ENCODE results near the gene PVR. TPM values are rescaled to one million over a fixed set of nuclear protein-coding genes. Genes with fewer than 3 reads are reported as not detected.

PVR gene
- polyA plus RNA-seq, 1 donor from 2014 or later: 19.1 TPM

DNA sequence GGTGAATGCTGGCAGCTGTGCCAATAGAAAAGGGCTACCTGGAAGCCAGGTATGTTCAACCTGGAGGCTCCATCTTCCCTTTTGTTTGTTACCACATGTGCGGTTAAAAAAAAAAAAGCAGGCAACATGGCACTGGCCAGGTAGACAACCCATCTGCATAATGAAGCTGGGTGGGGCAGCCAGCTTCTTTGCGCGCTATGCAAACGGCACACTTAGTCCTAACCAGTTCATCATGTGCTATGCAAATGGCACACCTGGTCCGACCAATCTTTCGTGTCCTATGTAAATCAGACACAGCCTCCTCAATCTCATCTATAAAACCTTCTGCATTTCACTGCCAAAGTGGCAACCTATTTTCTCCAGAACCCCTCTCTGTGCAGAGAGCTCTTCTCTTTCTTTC lies 41.6 kb upstream of the PVR start:
- H3K9ac ChIP-seq (ENCODE audit: low read length): no peak overlapping the region
- H4K20me1 ChIP-seq (ENCODE audit: insufficient read depth): no peaks in the 10 kb centered on the region
- H3K4me3 ChIP-seq (ENCODE audit: low read length): no peak overlapping the region
- H3K79me2 ChIP-seq (replicated peaks; ENCODE audit: insufficient read depth, low read length): no peaks in the 10 kb centered on the region
- no peak overlapping the region for H3K27ac ChIP-seq (ENCODE audit: low read length)
- TF ChIP-seq REST (IDR thresholded peaks at IDR 0.05; ENCODE audit: borderline replicate concordance): no peak
- TF ChIP-seq, protein P1, sequence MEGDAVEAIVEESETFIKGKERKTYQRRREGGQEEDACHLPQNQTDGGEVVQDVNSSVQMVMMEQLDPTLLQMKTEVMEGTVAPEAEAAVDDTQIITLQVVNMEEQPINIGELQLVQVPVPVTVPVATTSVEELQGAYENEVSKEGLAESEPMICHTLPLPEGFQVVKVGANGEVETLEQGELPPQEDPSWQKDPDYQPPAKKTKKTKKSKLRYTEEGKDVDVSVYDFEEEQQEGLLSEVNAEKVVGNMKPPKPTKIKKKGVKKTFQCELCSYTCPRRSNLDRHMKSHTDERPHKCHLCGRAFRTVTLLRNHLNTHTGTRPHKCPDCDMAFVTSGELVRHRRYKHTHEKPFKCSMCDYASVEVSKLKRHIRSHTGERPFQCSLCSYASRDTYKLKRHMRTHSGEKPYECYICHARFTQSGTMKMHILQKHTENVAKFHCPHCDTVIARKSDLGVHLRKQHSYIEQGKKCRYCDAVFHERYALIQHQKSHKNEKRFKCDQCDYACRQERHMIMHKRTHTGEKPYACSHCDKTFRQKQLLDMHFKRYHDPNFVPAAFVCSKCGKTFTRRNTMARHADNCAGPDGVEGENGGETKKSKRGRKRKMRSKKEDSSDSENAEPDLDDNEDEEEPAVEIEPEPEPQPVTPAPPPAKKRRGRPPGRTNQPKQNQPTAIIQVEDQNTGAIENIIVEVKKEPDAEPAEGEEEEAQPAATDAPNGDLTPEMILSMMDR (IDR thresholded peaks at IDR 0.05; ENCODE audit: poor library complexity, severe bottlenecking): no peak
- no peak for TF ChIP-seq SMC3 (conservative IDR thresholded peaks at IDR 0.05; ENCODE audit: poor library complexity)
- no peak for TF ChIP-seq MXI1 (conservative IDR thresholded peaks at IDR 0.05; ENCODE audit: poor library complexity, severe bottlenecking)
- no peak for TF ChIP-seq TAF1 (IDR thresholded peaks at IDR 0.05; ENCODE audit: low read depth)
- TF ChIP-seq RAD21 (conservative IDR thresholded peaks at IDR 0.05): no peak
- TF ChIP-seq POLR2AphosphoS5 (IDR thresholded peaks at IDR 0.05): no peak
- no peak for TF ChIP-seq EP300 (conservative IDR thresholded peaks at IDR 0.05; ENCODE audit: poor library complexity, severe bottlenecking)
- no peak for TF ChIP-seq EZH2 (IDR thresholded peaks at IDR 0.05; ENCODE audit: borderline replicate concordance, insufficient read depth, low read length, poor library complexity, severe bottlenecking)
- H3F3A ChIP-seq (ENCODE audit: insufficient read depth, low read length, poor library complexity, severe bottlenecking): no peaks in the 10 kb centered on the region
- H3K9me3 ChIP-seq (ENCODE audit: low read length): no peaks in the 10 kb centered on the region
- H2AFZ ChIP-seq (ENCODE audit: low read depth, low read length): no peak overlapping the region
- no peak overlapping the region for H3K4me2 ChIP-seq (ENCODE audit: low read length)
- H3K9me2 ChIP-seq (ENCODE audit: insufficient read depth, low read length): no peaks in the 10 kb centered on the region
- H3K27me3 ChIP-seq (ENCODE audit: insufficient read depth, low read depth, low read length): no peaks in the 10 kb centered on the region
- no peaks in the 10 kb centered on the region for H3K36me3 ChIP-seq (ENCODE audit: insufficient read depth, low read length)

DNA sequence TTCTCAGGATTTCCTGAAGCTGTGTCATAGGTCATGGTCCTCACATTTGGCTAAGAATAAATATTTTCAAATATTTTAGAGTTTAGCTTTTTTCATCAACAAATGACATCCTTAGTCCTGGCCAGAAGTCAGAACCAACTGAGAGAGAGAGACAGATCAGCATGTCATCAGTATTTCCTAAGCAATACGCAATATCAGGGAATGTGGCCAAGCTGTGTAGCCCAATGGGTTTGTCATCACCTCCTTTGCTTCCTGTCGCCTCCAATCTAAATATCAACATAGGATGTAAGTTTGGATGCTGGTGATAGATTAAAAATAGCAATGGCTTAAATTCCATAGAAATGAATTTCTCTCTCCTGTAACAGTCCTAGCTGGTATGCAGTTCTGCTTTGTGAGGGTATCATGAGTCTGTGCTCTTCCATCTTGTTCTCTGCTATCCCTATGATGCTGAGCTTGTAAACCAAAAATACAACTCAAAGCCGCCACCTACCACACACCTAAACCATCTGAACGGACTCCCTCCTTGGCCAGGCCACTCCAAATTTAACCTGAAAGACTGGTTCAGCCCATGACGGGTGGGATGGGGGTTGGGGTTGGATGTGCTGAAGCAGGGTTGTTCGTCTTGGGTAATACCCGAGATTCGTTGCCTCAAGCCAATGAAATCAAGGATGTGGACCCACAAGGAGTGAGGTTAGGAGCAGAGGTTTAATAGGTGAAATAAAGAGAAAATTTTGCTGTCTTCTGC lies 40.3 kb upstream of the PVR start:
- no peaks in the 10 kb centered on the region for H3K79me2 ChIP-seq (replicated peaks; ENCODE audit: insufficient read depth, low read length)
- H2AFZ ChIP-seq (ENCODE audit: low read depth, low read length): no peak overlapping the region
- no peak overlapping the region for H3K27ac ChIP-seq (ENCODE audit: low read length)
- H4K20me1 ChIP-seq (ENCODE audit: insufficient read depth): no peaks in the 10 kb centered on the region
- no peaks in the 10 kb centered on the region for H3K9me3 ChIP-seq (ENCODE audit: low read length)
- no peak overlapping the region for H3K9ac ChIP-seq (ENCODE audit: low read length)
- H3F3A ChIP-seq (ENCODE audit: insufficient read depth, low read length, poor library complexity, severe bottlenecking): no peaks in the 10 kb centered on the region
- no peaks in the 10 kb centered on the region for H3K36me3 ChIP-seq (ENCODE audit: insufficient read depth, low read length)
- H3K9me2 ChIP-seq (ENCODE audit: insufficient read depth, low read length): no peaks in the 10 kb centered on the region
- no peak overlapping the region for H3K4me3 ChIP-seq (ENCODE audit: low read length)
- no peaks in the 10 kb centered on the region for H3K27me3 ChIP-seq (ENCODE audit: insufficient read depth, low read depth, low read length)
- no peak overlapping the region for H3K4me2 ChIP-seq (ENCODE audit: low read length)
- no peak for TF ChIP-seq EZH2 (IDR thresholded peaks at IDR 0.05; ENCODE audit: borderline replicate concordance, insufficient read depth, low read length, poor library complexity, severe bottlenecking)
- TF ChIP-seq REST (IDR thresholded peaks at IDR 0.05; ENCODE audit: borderline replicate concordance): no peak
- TF ChIP-seq MXI1 (conservative IDR thresholded peaks at IDR 0.05; ENCODE audit: poor library complexity, severe bottlenecking): no peak

Data from neural cell (in vitro differentiated cells).